ENCODE results near the gene MAN1C1. TPM values are rescaled to one million over a fixed set of nuclear protein-coding genes. Genes with fewer than 3 reads are reported as not detected.

MAN1C1 gene
- total RNA-seq, 1 donor from 2014 or later = 10.9 TPM

- peaks cover 37% of the 10 kb centered on the region for H3K27me3 Mint-ChIP-seq (ENCODE audit: low read depth)
- H3K4me3 Mint-ChIP-seq (ENCODE audit: unreplicated experiment) = no peak overlapping the region
- H3K27ac Mint-ChIP-seq (ENCODE audit: unreplicated experiment) = no peak overlapping the region
Observed at GRCh38 chr1:25614501-25615171, 2.0 kb upstream of the MAN1C1 start.

DNA sequence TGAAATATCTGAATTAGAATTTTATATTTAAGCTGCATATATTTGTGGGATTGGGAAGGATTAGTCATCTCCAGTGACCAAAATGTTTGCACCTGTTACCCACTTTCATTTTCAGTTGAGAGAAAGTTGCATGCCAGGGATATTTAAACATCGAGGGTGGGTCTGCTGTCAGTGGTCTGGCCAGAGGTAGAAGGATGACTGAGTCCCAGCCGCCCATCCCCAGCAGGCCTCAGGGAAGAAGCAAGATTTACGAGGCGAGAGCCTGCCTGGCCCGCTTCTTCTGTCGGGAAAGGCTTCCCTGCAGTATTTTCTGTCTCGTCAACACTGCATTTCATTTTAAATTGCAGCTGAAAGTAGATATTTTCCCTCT lies 1.4 kb upstream of the MAN1C1 start:
- no peak for DNase-seq (ENCODE audit: low spot score)
- H3K4me3 Mint-ChIP-seq (ENCODE audit: unreplicated experiment) = no peak overlapping the region
- no peak overlapping the region for H3K27ac Mint-ChIP-seq (ENCODE audit: unreplicated experiment)
- H3K9me3 Mint-ChIP-seq (ENCODE audit: low read depth) = no peaks in the 10 kb centered on the region
- no peaks in the 10 kb centered on the region for H3K36me3 Mint-ChIP-seq (ENCODE audit: low read depth)
- H3K27me3 Mint-ChIP-seq (ENCODE audit: low read depth) = peaks cover 33% of the 10 kb centered on the region
- TF ChIP-seq, protein P1, sequence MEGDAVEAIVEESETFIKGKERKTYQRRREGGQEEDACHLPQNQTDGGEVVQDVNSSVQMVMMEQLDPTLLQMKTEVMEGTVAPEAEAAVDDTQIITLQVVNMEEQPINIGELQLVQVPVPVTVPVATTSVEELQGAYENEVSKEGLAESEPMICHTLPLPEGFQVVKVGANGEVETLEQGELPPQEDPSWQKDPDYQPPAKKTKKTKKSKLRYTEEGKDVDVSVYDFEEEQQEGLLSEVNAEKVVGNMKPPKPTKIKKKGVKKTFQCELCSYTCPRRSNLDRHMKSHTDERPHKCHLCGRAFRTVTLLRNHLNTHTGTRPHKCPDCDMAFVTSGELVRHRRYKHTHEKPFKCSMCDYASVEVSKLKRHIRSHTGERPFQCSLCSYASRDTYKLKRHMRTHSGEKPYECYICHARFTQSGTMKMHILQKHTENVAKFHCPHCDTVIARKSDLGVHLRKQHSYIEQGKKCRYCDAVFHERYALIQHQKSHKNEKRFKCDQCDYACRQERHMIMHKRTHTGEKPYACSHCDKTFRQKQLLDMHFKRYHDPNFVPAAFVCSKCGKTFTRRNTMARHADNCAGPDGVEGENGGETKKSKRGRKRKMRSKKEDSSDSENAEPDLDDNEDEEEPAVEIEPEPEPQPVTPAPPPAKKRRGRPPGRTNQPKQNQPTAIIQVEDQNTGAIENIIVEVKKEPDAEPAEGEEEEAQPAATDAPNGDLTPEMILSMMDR (IDR thresholded peaks at IDR 0.05) = no peak
- peaks cover 24% of the 10 kb centered on the region for H3K4me1 Mint-ChIP-seq (ENCODE audit: low read depth)

More at GRCh38 chr1:25614501-25615171, 2.0 kb upstream of the MAN1C1 start:
- TF ChIP-seq, protein P1 (IDR thresholded peaks at IDR 0.05) = no peak
- no peak for DNase-seq (ENCODE audit: low spot score)
- peaks cover 23% of the 10 kb centered on the region for H3K4me1 Mint-ChIP-seq (ENCODE audit: low read depth)
- no peaks in the 10 kb centered on the region for H3K36me3 Mint-ChIP-seq (ENCODE audit: low read depth)
- H3K9me3 Mint-ChIP-seq (ENCODE audit: low read depth) = no peaks in the 10 kb centered on the region

GRCh38 chr1:25615563-25616094 lies 962 bp upstream of the MAN1C1 start:
- Mint-ChIP-seq H3K4me3 (ENCODE audit: unreplicated experiment) (peak overlapping the region; percentile 52), H3K9me3 (ENCODE audit: low read depth) (no peaks in the 10 kb centered on the region), H3K27me3 (ENCODE audit: low read depth) (peaks cover 30% of the 10 kb centered on the region), H3K4me1 (ENCODE audit: low read depth) (peaks cover 28% of the 10 kb centered on the region), H3K36me3 (ENCODE audit: low read depth) (no peaks in the 10 kb centered on the region), H3K27ac (ENCODE audit: unreplicated experiment) (no peak overlapping the region)
- TF ChIP-seq, protein P1 (IDR thresholded peaks at IDR 0.05) = no peak
- DNase-seq (ENCODE audit: low spot score) = no peak

GRCh38 chr1:25616987-25617624 lies 515 bp downstream of the MAN1C1 start:
- H3K4me3 Mint-ChIP-seq (ENCODE audit: unreplicated experiment) = peak overlapping the region; percentile 54
- no peak for DNase-seq (ENCODE audit: low spot score)
- no peaks in the 10 kb centered on the region for H3K9me3 Mint-ChIP-seq (ENCODE audit: low read depth)
- no peak overlapping the region for H3K27ac Mint-ChIP-seq (ENCODE audit: unreplicated experiment)
- peaks cover 16% of the 10 kb centered on the region for H3K27me3 Mint-ChIP-seq (ENCODE audit: low read depth)
- H3K36me3 Mint-ChIP-seq (ENCODE audit: low read depth) = no peaks in the 10 kb centered on the region
- TF ChIP-seq, protein P1 (IDR thresholded peaks at IDR 0.05) = no peak
- H3K4me1 Mint-ChIP-seq (ENCODE audit: low read depth) = peaks cover 28% of the 10 kb centered on the region

DNA sequence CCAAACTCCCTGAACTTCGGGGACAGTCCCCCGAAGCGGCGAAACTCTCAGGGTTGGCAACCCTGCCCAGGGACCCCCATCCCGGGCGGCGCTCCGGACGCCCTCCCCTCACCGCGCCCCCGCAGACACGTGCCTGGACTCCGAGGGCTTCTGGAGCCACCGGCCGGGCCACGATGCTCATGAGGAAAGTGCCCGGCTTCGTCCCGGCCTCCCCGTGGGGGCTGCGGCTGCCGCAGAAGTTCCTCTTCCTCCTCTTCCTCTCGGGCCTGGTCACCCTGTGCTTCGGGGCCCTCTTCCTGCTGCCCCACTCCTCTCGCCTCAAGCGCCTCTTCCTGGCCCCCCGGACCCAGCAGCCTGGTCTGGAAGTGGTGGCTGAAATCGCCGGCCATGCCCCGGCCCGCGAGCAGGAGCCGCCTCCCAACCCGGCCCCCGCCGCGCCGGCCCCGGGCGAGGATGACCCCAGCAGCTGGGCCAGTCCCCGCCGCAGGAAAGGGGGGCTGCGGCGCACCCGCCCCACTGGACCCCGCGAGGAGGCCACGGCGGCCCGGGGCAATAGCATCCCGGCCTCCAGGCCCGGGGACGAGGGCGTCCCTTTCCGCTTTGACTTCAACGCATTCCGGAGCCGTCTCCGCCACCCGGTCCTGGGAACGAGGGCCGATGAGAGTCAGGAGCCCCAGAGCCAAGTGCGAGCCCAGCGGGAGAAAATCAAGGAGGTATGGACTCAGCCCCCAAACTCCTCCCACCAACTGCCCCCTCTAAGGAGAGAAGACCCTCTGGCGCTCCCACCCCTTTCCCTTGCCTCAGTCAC lies 1.2 kb downstream of the MAN1C1 start:
- Mint-ChIP-seq H3K27me3 (ENCODE audit: low read depth) (peaks cover 11% of the 10 kb centered on the region), H3K36me3 (ENCODE audit: low read depth) (no peaks in the 10 kb centered on the region), H3K27ac (ENCODE audit: unreplicated experiment) (peak overlapping the region; percentile 19), H3K4me3 (ENCODE audit: unreplicated experiment) (peak overlapping the region; percentile 73), H3K4me1 (ENCODE audit: low read depth) (peaks cover 28% of the 10 kb centered on the region), H3K9me3 (ENCODE audit: low read depth) (no peaks in the 10 kb centered on the region)
- TF ChIP-seq, protein P1 (IDR thresholded peaks at IDR 0.05) = no peak
- DNase-seq (ENCODE audit: low spot score) = no peak
